CD4-positive, alpha-beta T cell treated with Interleukin-4 for 4 hours (primary cell): Measurements from ENCODE around the gene ULK4.
"Not testable (repeated sequence)": the region's sequence is repeated elsewhere in the genome, so short reads cannot be mapped to it uniquely, and the experiment has no call there.

Experiments used
- DNase-seq: peaks from one replicate; pipeline ENCODE4 v3.0.0-alpha.2; 2020

Gene ULK4

DNA sequence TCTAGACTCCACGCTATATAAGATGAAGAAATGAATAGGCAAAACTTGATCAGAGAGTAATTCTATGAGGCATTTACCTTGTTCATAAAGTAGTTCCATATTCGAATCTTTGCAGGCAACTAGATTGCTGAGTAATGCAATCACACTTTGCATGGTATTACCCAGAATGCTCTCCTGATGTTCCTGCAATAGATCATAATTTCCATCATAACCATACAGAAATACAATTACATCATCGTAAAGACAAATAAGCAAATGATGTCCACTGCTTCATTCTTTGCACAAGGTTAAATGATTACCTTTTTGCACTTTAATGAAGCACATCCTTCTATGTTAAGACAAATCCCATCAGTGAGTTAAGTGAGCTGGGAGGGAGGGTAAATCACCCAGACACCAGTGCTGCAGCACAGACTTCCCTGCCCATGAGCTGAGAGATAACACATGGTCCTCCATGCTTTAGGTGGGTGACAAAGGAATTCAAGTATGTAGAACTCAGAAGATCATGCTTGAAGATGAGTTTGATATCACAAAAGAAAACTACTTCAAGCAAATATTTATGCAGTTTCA lies 395.9 kb downstream of the ULK4 start:
- no peak for DNase-seq

DNA sequence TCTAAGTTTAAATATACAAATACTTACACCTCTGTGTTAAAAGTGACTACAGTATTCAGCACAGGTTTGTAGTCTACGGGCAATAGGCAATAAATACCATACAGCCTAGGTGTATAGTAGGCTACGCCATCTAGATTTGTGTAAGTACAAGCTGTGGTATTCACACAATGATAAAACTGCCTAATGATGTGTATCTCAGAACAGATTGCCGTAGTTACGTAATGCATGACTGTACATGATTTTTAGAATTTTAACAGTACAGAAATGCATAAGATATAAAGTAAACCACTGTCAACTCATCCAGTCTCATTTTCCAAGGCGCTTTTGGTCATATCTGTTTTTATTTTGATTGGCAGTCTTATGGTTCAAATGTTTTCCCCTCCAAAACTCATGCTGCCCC lies 396.9 kb downstream of the ULK4 start:
- DNase-seq: no peak

DNA sequence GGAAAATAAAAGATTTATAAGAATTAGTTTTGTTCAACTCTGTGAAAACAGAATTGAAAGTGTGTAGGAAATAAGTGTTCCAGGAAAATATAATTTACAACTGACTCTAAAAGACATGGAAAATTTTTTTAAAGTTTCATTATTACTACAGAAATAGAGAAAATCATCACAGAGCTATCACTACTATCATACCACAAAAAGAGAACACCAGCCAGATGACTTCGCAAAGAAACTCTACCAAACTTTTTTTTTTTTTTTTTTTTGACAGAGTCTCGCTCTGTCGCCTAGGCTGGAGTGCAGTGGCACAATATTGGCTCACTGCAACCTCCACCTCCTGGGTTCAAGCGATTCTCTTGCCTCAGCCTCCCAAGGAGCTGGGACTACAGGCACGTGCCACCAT lies 405.7 kb downstream of the ULK4 start:
- not testable (repeated sequence) for DNase-seq

DNA sequence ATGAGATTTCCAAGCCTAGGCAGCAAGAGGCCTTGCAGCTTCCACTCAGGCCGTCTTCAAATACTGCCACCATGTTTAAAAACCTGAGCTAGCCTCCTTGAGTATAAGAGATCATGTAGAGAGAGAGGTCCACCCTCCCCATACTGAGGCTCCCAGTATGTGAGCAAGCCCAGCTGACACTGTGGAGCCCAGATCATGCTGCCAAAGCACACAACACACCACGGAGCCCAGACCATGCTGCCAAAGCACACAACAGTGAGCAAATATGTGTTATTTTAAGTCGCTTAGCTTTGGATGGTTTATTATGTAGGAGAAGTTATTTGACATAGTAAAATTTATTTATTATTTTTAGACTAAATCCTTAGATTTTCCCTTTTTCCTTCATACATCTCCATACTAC lies 428.9 kb downstream of the ULK4 start:
- no peak for DNase-seq

DNA sequence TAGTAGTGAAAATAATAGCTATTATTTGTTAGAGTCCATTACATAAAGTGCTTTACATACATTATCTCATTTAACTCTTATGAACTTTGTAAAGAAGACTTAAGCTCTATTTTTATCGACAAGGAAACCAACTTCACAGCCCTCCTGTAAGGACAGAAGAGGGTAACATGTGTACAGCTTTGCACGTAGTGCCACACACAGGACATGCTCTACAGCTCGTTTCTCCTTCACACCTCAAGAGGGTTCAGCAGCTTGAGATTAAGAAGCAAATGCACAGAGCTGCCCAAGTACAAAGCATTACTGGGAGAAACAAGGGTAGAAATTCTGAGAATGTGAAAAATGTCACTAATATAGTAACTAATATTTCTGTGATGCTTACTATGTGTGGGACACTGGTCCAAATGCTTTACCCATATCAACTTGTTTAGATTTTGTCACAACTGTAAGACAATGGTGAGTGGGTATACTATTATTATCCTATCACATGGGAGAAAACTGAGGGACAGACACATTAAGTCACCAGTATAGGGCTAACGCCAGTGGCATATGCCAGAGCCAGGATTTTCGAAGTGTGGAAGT lies 434.8 kb downstream of the ULK4 start:
- DNase-seq: no peak

DNA sequence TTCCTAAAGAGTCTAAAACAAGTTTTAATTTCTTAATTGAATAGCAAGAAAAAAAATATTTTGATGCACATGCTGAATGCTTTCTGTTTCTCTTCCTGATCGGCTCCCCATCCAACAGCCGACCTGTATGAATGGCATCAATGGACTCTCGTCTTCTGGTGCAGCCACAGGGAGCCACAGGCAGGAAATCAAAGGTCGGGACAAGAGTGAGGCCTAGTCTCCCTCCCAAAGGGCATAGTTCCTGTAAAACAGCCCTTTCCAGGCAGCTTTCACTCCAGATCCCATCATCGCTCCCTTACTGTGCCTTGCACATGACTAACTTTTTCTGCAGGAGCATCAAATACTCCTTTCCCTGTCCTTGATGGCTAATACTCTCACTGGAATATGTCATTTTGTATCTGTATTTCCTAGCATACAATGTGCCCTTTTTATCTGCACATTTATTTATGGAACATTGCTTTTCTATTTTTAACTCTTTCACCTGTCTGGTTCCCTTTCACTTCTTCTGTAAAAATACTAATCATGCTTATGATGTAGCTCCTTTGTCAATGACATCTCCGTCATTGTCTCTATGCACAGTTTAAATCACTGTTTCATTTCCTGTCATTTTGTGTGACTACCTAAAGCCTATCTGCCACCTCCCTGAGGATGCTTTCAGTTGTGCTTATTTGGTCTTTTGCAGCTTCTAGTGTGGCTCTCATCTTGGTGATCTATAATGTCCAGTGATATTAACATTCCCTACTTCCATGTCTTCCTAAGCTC lies 436.4 kb downstream of the ULK4 start:
- no peak for DNase-seq

DNA sequence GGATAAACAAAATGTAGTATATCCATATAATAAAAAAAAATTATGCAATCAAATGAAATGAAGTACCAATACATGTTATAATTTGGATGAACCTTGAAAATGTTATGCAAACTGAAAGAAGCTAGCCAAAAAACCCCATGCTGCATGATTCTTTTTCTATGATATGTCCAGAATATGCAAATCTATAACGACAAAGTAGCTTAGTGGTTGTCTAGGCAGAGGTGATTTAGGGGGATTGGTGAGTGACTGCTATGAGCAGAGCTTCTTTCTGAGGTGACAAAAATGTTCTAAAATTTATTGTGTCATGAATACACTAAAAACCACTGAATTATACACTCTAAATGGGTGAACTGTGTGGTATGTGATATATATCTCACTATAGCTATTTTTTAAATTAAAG lies 438.0 kb downstream of the ULK4 start:
- DNase-seq: no peak

DNA sequence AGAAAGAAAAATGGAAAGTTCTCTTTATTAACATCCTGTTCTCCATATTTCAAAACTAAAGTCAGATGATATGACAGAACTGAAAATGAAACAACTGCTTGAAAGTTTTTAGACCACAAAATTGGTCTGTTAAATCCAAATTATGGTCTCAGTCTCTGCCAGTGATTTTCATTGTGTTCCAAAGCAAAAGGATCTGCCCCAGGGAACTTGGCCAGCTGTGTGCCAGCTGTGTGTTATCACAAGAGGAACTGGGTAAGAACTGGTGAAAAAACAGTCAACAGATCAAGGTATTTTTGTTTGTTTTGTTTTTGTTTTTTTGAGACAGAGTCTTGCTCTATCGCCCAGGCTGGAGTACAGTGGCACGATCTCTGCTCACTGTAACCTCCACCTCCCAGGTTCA lies 439.3 kb downstream of the ULK4 start:
- no peak for DNase-seq

DNA sequence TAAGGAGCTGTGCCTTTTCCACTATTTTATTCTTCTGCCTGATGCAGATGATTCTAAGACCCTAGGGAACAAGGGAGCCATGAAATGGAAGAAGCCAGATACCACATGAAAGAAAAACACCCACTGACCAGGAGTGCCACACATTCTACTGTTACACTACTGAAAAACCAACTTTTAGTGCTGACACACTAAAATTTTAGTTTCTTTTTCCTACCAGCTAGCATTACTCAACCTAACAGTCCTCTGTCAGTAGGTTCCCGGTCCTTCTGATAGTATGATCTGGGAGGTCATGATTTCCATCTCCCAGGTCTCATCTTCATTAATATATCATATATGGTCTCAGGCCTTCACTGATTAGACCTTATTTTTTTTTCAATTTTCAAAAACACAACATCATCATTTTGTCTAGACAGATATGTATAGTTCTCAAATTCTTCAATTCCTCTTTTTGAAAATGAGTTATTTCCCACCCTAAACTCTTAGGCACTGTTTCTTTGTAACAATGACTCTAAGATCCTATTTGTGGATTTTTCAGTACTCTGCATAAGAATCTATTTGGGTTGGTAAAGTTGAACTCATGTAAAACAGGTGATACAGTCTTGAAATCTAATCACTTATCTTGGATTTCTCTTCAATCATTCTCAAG lies 440.8 kb downstream of the ULK4 start:
- DNase-seq: no peak

DNA sequence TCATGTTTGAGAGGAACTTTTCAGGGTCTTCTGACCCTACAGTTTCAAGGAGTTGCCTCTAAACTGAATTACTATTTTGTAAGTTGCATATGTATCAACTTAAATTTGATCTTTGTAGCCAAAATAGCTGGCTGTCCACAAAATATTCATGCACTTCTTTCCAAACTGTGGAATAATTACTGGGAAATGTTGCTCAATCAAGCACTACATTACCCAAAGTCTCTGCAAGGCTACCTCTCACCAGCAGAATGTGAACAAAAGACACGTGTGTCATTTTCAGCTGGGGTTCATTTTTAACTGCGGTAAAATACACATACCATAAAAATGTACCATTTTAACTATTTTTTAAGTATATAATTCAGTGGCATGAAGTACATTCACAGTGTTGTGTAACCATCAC lies 442.2 kb downstream of the ULK4 start:
- no peak for DNase-seq

DNA sequence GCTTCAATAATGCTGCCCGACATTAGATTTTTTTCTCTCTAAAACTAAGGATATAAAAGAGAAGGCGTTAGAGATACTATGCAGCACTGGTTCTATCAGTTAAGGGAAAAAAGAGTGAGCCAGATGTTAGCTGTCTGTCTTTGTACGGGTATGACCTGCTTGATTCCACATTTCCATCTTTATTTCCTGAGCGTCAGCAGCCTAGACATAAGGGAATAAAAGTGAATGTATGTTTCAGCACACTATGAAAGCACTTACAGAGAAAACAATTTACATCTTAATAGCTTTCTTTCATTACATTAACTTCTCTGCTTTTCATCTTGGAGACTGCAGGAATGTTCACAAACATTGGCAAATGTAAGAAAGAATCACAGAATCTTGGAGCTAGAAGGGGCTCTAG lies 443.3 kb downstream of the ULK4 start:
- DNase-seq: no peak

DNA sequence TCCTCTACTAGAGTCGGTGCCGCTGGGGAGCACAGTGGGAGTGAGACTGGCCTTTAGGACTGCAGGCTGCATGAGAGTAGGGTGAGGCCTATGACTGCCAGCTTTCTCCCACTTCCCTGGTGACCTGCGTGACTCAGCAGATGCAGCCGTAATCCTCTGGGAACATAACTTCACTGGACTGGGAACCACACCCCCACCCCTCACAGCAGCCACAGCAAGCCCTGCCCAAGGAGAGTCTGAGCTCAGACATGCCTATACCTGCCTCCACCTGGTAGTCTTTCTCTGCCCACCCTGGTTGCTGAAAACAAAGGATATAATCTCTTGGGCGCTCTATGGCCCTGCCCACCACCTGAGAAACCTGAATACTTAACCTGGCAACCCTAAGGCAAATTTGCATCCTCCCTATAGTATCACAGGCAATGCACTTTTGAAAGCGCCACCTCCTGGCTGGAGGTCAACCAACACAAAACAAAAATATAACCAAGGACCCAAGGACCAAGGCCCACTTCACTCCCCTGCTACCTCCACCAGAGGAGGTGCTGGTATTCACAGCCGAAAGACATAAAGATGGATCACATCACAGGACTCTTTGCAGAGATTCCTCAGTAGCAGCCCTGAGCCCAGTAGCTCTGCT lies 453.7 kb downstream of the ULK4 start:
- no peak for DNase-seq

DNA sequence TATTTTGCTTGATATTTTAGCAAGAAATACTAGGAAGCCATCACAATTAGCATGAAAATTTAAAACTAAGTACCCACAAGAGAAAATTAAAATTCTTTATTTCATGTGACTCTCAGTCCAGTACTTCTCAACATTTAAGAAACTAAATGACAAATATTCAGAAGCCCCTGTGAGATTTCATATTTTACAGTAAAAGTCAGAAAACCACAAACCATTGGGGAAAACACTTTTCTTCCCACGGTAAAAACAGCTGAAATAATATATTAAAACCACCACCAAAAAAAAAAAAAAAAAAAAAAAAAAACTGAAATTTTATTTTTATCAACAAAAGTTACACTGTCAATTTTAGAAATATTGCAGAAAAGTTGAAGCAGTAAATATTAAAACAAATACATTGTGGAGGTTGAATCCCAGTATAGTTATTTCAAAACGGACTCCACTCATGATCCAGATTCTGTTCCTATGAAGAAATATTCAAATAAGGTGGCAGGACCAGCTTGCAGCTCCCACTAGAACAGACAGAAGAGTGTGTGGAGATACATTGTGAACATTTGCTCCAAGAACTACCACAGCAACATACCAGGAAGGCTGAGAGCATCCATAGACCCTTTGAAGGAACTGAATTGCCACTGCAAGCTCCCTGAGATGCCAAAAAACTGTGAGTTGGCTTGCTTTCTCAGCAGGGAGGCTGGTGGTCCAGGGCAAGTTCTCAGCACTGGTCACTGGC lies 454.4 kb downstream of the ULK4 start:
- DNase-seq: no peak

DNA sequence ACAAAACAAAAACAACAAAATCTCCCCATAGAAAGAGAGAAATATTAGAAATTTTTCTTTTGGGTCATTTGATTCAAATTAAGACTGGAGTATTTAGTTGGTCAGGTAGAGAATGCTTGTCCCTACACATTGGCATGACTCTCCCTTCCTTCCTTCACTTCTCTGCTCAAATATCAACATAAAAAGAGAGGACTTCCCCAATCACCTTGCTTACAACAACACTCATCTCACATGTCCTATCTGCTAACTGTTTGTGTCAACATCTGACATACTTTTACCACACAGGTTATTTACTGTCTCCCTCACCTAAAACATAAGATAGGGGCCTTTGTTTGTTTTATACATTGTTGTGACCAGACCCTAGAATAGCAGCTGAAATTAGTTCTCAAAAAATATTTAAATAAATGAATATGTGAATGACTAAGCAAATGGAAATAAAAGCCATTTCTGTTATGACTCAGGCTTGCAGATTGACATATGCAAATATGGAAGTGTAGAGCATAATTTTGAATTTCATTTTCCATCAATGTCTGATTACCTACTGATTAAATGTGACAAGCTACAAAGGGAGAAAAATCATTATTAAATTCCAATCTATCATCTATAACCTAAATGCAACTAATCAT lies 457.8 kb downstream of the ULK4 start:
- DNase-seq: no peak

DNA sequence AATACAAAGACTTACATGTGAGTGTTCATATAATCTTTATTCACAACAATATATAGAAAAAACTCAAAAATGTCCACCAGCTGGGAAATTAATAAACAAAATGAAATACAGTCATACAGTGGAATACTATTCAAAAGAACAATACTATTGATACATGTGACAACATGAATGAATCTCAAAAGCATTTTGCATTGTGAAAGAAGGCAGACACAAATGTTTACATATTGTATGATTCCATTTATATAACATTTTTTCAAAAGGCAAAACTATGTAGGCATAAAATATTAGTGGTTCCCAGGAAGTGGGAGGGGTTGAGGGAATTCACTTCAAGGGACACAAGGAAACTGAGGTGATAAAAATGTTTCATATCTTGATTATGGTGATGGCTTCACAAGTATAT lies 459.4 kb downstream of the ULK4 start:
- DNase-seq: no peak

DNA sequence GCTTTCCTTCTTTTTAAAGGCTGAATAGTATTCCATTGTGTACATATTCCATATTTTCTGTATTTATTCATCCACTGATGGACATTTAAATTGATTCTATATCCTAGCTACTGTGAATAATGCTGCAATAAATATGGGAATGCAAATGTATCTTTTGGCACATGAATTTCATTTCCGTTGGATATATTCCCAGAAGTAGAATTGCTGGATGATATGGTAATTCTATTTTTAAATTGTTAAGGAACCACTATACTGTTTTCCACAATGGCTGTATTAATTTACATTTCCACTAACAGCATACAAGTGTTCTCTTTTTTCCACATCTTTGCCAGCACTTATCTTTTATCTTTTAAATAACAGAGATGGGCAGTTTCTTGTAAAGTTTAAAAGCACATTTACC lies 459.9 kb downstream of the ULK4 start:
- no peak for DNase-seq

DNA sequence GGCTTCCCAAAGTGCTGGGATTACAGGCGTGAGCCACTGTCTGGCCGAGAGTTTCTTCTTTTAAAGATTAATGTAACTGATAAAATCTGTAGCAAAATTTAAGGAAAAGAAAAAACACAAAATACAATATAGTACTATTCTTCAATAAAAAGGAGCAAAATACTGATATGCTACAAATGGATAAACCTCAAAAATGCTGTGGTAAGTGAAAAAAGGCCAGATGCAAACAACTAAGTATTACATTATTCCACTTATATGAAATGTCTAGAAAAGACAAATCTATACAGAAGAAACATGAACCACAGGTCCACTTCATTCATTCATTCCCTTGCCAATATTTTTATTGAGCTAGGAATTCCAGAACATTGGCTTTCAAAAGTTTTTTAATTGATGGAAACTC lies 463.1 kb downstream of the ULK4 start:
- DNase-seq: no peak

DNA sequence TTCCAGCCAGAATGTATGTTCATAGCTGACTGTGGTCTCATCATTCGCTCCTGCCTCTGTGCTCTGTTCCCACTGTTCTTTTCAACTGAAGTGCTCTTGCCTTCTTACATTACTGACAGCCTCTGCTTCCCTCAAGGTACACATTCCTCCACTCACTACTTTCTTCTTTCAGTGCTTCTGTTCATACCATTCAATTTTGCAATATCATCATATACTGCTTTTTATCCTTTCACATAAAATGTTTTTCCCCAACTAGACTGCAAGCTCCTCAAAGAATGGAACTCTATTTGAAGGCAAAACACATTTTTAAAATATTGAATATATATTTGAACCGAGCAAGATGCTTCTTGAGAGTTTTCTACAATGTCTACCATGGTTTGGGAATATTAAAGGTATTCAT lies 471.5 kb downstream of the ULK4 start:
- DNase-seq: no peak

DNA sequence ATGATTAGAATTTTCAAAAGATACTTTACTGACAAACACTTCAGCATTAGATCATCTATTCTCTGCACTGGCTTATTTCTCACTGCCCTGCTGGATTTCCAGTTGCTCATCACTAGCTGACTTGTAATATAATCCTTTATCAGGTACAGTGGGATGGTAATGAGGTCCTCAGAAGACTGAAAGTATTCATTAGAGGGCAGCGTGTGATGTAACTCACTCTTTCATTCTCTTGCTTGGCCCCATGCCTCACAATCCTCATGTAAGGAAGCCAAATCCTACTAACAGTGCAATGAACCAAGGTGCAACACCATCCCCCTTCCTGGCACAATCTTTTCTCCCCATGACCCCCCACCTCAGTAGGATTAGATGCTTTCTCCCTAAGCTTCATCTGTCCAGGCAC lies 472.7 kb downstream of the ULK4 start:
- DNase-seq: no peak

DNA sequence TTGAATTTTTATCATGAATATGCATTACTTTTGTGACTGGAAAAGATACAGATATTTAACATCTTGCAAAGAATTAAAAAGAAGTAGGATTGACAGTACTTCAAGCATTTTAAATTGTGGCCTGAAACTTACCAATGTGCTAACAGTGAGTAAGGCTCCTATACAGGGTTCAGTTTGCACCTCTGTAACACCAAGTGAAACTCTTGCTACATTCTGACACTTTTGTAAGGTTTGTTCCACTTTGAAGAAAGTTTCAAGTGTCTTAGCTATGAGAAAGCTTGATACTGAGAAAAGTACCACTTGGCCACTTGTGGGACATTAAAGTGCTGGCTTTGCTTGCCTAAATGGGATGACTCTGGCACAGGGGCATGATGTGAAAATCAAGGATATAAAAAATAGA lies 473.4 kb downstream of the ULK4 start:
- DNase-seq: no peak

DNA sequence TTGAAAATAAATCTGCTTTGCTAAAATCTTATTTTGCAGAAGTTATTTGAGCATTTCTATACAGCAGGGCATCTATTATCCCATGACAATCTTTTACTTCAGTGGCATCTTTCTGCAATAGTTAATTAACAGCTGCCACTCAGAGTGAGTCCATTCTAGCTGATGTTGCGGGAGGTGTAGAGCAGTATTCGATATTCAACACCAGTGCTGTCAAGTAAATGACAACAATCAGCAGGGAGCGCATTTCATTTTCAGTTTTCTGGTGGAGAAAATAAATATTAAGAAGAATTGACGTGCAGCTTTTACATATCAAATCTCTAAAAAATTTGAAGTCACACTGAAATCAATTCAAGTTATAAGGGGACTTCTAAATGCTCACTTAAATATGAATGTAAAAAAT lies 476.4 kb downstream of the ULK4 start:
- DNase-seq: no peak

DNA sequence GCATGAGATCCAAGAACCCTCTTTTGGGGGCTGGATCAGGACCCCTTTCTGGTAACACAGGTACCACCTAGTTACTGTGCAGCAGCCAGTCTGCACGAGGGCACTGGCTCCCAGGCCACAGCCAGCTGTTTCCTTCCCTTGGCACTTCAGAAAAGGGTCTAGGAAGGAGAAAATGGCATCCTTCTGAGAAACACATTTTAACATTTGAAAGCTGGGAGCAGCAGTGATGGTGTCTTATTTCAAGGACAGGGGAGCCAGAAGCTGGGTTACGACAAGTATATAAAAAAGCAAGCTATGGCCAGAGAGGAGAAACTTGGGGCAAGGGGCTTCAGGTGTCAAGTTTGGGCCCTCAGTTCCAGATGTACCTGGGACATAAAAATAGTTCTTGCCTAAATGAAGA lies 479.8 kb downstream of the ULK4 start:
- no peak for DNase-seq

DNA sequence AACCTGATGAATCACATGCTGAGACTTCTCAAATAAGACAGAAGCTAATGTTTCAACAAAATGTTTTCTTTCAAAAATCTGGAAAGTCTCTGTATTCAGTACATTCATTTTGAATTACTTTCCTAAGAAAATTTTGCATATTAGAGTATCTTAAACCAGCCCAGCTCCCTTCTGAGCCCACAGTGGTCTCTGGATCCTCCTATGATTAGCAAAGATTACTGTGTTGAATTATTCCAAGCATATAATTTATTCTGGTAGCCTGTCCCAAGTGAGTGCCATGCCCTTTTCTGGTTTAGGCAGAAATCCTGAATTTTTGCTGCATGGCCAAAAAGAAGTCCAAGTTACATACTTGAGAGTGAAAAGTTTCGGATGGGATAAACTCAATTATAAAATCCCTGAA lies 483.6 kb downstream of the ULK4 start:
- no peak for DNase-seq
